ENCODE data around the gene AOAH.
"Not testable (repeated sequence)": the region's sequence is repeated elsewhere in the genome, so short reads cannot be mapped to it uniquely, and the experiment has no call there.

The AOAH gene

GRCh38 chr7:36736090-36736898 is 12.0 kb upstream of the AOAH start:
- DNase-seq: no peak

DNA sequence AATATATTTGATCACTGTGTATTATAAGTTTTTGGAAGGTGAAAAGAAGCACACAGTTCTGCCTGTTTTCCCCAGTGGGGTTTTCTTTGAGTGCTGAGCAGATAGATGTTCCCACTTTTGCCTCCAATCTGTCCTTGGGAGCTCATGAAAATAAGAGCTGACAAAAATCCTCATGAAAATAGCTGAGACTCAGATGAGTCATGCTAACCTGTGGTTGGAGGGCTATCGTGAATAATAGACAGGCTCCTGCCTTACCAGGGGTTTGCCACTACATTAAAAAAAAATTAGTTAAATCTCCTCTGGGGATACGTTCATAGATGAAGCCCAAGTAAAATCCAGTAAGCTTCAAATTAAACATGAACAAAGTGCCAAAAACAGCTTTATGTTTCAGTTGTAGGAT is 10.9 kb upstream of the AOAH start:
- DNase-seq: no peak

- no peak for DNase-seq
Observed at GRCh38 chr7:36734731-36735130, 10.4 kb upstream of the AOAH start.

DNA sequence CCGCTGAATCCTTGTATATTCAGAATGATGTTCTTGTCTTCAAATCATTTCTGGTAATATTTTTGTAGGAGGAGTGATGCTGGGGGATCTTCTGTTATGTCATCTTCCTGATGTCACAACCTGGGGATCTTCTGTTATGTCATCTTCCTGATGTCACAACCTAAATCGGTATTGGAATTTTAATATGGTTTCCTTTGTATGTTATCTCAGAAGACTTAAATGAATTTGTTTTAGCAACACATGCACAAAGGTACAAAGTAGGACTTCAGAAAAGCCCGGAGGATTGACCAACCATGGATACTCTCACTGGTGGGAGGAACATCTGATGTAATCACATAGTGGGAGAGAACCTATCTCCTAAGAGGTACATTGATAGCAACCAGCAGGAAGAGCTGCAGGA is 9.1 kb upstream of the AOAH start:
- no peak for DNase-seq

DNA sequence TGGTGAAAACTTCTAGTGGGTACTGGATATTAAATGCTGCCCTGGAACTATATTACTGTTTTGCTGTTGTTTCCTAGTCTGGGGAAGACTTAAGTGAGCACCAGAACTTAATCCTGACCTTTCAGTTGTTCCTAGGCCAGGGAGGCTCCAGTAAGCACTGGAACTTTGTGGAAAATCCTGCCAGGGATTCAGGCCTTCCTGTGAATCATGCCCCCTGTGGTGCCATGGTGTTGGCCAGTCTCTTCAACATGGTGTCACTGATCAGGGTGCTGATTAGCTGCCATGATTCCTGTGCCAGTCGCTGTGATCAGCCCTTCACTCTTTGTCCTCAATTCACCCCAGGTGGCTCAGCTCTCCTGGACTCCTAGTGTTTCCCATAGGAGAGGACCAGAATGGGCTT is 8.5 kb upstream of the AOAH start:
- no peak for DNase-seq

GRCh38 chr7:36730046-36730445 is 5.8 kb upstream of the AOAH start:
- no peak for DNase-seq

- DNase-seq: no peak
Observed at GRCh38 chr7:36728143-36728542, 3.8 kb upstream of the AOAH start.

GRCh38 chr7:36726806-36727503 is 2.7 kb upstream of the AOAH start:
- DNase-seq: no peak

DNA sequence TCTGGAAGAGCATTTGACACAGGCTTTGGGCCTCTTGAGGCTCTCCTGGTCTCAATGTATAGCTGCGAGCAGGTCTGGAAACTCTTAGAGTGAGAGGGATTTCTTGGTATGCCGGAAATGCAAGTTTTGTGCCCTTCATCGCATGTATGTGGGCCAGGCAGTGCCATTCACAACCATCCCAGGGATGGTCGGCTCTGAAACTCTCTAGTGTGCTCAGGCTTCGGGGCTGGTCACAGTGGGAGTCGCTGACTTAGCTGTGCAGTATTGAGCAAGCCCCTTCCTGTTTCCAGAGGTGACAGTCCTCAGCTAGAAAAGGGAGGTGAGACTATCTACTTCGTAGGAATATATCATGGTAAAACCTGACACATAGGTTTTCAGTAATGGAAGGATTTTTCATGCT is 2.0 kb upstream of the AOAH start:
- DNase-seq: no peak

DNA sequence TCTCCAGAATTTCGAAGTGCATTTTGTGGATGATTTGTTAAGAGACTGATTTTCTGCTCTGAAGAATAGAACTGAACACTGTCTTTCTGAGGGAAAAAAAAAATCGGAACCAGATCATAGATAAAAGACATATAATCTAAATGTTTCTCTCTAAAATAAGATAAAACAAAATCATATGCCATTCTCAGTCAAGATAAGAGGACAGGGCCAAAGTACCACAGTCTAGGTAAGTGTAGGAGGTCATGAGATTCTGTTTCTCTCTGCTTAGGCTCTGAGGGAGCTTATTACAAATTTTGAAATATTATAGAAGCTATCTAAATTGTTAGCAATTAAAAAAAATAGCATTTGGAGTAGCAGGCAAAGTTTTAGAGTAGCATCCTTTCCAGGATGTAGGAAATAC is 702 bp upstream of the AOAH start:
- no peak for DNase-seq

GRCh38 chr7:36723291-36723690 is 1.0 kb downstream of the AOAH start:
- no peak for DNase-seq

- DNase-seq: no peak
Observed at GRCh38 chr7:36719083-36719632, 5.1 kb downstream of the AOAH start.

DNA sequence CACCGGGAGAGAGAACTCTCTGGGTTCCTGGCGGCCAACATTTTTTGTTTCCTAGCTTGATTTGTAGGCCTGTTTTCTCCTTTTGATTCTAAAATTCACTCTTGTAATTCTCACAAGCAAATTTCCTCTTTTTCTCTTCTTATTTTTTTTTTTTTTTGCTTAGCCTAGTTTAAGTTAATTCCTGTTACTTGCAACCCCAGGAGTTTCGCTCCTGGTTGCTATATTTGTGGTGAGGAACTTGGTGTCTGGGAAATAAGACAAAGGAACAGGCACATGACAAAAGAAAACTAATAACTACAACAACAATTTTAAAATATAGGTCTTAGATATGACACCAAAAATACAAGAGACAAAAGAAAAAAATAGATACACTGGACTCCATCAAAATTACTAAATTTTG is 6.7 kb downstream of the AOAH start:
- no peak for DNase-seq

- not testable (repeated sequence) for DNase-seq
Observed at GRCh38 chr7:36716802-36717201, 7.5 kb downstream of the AOAH start.

GRCh38 chr7:36712015-36712414 is 12.3 kb downstream of the AOAH start:
- DNase-seq: no peak

DNA sequence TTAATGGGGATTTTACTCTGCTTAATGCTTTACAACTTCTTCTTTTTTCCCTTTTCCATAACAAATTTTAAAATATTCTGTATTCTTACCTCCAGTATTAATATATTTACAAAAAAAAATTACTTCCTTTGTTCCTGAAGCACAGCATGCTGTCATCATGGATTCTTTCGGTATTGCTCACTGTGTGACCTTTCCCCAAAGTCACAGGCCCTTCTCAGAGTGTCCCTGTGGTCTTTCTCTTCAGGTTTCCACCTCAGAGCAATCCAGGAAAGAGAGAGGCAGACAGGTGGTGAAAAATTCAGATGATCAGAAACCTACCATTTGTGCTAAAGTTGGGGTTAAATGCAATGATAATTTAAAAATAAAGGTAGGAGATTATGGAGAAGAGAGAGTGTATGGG is 13.0 kb downstream of the AOAH start:
- no peak for DNase-seq

DNA sequence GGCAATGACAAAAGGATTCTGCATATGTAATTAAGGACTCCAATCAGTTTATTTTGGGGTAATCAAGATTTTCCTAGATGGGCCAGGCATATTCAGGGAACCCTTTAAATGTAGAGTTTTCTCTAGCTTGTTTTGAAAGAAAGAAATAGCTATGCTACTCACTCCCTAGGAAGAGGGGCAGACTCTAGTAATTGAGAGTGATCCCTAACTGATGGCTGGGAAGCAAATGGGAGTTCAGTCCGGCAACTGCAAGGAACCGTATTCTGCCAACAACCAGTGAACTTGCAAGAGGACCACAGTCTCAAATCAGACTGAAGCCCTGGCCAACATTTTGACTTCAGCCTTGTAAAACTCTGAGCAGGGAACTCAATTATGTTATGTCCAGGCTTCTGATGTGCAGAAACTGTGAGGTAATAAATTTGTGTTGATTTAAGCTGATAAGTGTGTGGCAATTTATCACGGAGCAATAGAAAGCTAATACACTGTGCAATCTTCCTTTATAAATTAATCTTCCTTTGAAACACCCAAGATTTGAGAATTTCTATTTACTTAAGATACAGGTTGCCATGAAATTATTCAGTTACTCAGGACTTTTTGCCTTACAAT is 14.0 kb downstream of the AOAH start:
- no peak for DNase-seq

DNA sequence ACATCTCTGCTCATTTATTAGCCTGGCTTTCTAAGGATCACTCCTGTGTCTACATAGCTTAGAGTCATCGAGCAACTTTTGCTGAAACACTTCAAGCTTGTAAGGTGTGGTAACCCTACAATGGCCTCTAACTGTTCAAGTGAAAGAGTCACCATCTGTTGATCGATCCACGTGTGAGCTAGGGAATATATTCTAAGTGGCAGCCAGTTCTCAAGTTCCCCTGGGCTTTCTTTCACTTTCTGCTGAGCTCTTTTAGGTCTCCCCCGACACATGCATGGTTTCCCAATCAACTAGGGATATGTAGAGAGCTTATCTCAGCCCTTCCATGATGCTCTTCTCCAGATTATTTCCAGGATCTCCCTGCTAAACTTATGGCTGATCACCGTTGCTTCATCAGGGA is 15.5 kb downstream of the AOAH start:
- no peak for DNase-seq

- no peak for DNase-seq
Observed at GRCh38 chr7:36707898-36708297, 16.4 kb downstream of the AOAH start.

DNA sequence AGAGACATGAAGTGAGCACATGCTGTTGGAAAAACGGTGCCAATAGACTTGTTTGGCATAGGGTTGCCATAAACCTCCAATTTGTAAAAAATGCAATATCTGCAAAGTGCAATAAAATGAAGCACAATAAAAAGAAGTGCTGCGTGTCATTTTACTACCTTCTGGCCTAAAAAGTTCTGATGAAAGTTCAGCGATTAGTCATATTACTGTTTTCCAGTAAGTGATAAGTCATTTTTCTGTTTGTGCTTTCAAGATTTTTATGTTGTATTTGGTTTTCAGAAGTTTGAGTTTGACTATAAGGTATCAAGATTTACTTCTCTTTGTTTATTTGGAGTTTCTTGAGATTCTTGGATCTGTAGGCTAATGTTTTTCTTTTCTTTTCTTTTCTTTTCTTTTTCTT is 16.8 kb downstream of the AOAH start:
- DNase-seq: no peak

DNA sequence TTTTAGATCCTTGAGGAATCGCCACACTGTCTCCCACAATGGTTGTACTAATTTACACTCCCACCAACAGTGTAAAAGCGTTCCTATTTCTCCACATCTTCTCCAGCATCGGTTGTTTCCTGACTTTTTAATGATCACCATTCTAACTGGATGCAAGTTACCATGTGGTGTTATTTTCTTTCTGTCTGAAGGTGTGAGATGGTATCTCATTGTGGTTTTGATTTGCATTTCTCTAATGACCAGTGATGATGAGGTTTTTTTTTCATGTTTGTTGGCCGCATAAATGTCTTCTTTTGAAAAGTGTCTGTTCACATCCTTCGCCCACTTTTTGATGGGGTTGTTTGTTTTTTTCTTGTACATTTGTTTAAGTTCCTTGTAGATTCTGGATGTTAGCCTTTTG is 20.4 kb downstream of the AOAH start:
- not testable (repeated sequence) for DNase-seq

DNA sequence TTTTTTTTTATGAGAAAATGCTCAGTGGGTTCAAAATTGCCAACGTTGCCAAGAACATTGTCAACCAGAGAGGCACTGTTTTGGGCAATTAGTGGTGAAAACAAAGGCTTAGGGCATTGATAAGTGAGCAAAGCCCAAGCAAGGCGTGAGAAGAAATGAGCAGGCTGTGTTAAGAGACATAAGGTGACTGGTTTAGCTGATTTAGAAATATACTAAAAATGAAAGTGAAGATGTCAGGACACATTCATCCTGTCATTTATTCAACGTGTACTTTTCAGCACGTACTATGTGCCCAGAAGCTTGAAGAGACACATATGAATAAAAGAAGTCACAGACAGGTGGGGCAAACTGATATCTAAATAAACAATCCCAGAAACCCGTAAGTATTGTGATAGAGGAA is 31.8 kb downstream of the AOAH start:
- DNase-seq: no peak

- DNase-seq: no peak
Observed at GRCh38 chr7:36691983-36692382, 32.3 kb downstream of the AOAH start.

All from NCI-H1092 treated with DMSO at 0.1 percent for 48 hours (cell line).